HG03280 (cell line): Measurements from ENCODE around the gene LDLRAD4.

Source experiments
- ATAC-seq: cut with Tn5 transposase; IDR thresholded peaks from one replicate; pipeline ENCODE4 v1.9.1; 2021; ENCODE audit warnings: mild to moderate bottlenecking, moderate library complexity; ENCODE audit not compliant: unreplicated experiment

Gene LDLRAD4

DNA sequence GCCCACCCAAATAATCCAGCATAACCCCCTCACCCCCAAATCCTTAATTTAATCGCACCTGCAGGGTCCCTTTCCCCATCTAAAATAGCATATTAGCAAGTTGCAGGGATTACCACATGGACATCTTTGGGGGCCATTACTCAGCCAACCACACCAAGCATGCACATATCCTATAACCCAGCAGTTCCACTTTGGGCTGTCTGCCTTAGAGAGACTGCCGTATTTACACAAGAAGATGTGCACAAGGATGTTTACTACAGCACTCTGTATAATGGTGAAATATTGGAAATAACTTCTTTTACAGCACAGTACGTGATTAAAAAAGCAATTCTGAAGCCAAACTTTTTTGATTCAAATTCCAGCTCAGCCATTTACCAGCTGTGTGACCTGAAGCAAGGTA is 17.3 kb upstream of the LDLRAD4 start:
- no peak for ATAC-seq

DNA sequence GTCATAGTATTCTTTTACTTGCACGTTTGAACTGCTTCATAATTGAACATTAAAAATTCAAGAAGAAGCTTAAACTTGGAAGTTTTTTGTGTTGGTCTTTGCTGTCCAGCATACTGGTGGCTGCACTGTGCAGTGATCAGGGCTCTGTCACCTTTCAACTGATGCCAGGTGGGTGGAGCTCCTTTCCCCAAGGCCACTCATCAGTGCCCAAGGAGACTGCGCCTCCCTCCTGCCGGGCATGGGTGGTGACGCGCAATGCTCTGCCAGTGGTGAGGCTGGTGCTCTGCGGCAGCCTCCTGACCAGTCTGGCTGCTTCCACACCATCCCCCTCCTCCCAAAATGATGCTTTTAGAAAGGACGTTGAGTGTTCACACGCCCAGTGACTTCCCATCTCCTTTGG is 16.0 kb upstream of the LDLRAD4 start:
- no peak for ATAC-seq

DNA sequence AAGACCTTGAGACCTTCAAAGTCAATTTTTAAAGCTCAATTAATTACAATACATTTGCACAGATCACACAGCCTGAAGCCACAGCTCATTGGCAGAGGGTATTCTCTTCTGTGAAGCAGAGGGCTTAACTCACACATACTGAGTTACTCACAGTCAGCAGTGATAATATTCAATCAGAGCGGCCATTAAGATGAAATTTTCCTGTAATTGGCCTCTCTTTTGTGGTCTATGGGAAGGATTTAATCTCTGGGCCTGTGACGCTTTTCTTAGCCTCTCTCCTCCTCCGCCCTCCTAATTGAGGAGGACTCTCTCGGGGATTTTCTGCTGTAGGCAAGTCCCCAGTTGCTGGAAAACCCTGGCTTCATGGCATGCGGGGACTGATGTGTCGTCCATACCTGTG is 12.3 kb upstream of the LDLRAD4 start:
- no peak for ATAC-seq

DNA sequence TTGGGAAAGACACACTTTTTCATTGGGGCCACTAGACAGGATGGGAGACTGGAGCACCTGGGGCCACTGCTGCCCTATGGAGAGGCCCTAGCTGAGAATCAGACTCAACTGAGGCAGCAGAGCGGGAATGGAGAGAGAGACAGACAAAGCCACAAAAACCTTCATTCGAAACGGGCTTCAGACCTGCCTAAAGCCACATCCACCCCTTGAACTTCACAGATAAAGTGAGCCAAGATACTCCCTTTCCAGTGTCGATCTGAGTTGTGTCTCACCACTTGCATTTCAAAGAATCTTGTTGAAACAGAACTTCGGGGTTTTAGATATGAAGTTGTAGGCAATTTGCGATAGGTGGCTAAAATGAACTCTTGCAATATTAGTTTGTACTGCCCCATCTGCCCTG is 11.3 kb upstream of the LDLRAD4 start:
- no peak for ATAC-seq

DNA sequence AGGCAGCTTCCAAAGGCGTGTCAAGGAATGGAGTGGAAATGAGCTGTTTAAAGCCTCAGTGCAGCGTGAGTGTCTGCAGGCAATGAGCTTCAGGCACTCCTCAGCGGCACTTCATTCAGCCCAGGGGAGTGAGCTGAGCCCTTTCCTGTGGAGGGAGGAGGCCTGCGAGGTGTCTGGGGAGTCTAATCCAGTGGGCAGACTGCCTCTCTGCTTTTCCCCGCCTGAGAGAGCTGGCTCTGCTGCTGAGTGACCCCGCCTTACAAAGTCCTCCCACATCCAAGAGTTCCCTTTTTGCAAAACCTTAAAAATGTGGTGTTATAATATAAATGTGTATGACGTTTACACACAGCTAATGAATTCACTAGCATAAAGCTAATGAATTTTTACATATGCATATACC is 7.0 kb upstream of the LDLRAD4 start:
- no peak for ATAC-seq

DNA sequence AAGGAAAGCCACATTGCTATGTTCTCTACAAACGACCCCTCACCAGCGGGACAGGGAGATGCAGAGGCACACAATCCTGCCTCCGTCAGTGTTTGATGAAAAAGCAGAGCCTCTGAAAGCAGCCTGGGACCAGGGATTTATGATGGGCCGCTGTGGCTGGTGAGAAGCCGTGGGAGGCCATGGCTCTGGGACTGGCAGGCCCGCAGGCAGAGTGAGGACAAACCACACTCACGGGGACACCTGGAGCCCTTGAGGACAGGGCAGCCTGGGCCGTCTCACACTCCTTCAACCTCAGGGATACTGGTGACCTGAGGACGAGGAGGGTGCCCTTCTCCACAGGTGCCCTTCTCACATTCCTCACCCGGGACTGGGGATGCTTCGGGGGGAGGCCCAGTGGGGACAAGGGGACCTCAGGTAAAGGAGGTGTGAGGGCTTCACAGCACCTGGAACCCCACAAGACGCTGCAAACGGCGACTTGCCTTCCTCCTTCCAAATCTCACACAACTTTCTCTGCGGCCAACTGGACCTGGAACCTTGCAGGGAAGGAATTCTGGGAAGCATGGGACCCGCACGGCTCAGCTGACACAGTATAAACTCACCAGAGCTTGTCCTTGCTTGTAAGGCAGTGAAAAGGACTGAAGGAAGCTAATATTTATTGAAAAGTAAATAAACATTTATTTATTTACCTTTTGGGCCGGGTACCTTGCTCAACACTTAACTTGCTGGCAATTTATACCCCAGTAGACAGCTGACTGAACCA is 5.3 kb upstream of the LDLRAD4 start:
- no peak for ATAC-seq

DNA sequence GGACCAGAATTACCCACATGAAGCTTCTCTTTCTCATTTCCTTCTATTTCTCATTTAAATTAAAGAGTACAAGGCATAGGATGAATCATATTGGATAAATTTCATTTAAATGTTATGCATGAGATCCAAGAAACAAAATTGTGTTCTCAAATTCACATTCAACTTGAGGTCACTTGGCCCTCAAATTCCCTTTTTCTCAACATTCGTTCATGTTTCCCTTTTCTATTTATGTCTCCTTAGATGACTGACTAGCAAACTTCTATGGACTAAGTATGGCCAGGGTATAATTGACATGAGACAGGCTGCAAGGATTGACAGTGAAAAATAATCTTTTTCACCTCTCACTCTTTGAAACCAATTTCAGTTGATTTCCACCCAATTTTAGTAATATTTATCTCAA is 4.0 kb upstream of the LDLRAD4 start:
- no peak for ATAC-seq

DNA sequence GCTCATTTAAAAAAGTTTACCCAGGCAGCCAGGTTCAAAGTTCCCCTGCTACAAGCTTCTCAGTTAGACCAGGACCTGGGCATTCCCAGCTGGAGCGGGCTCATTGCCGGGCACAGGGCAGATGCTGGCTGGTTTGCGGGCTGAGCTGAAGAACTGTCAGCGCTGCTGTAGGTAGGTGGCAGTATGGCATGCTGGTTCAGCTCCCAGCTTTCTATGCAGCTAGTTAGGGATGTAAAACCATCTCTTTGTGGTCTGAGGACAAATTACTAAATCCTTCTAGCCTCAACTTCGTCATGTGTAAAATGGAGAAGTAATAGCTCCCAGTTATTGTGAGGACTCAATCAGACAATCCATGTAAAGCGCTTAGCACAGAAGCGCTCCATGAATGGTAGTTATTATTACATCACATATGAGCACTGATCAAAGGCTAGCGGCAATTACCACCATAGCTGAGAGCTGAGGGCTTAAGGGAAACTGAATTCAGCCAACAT is 2.4 kb upstream of the LDLRAD4 start:
- ATAC-seq, result no peak

DNA sequence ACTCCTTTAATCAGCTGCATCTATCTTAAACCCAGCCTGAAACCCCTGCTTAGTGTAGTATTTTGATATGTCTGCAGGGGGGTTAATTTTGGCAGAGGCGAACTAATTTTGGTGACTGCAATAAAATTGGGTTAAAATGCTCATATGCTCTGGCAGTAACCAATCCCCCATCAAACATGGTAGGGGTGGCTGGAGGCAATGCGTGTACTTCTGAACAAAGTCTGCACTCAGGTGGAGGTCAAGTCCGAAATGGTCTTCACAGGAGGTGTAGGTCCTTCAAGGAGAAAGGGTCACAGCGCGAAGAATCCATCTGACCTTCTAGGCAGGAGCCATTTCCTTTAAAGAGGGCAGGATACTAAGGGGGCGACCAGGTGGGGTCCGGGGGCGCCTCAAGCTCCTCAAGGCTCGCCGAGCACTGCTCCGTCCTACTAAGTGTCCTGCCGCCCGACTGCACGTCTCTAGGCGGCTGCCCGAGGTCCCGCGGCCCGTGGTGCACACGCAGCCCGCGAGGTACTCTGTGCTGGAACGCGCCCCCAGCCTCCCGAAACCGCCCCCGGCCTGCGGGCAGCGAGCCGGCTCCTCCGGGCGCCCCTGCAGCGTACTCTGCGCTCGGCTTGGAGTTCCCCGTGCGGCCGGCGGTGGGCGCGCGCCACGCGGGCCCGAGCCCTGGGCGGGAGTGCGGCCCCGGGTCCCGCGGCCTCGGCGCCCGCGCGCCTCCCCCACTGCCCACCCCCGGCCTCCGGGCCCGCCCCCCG is 1.7 kb upstream of the LDLRAD4 start:
- ATAC-seq, result no peak

DNA sequence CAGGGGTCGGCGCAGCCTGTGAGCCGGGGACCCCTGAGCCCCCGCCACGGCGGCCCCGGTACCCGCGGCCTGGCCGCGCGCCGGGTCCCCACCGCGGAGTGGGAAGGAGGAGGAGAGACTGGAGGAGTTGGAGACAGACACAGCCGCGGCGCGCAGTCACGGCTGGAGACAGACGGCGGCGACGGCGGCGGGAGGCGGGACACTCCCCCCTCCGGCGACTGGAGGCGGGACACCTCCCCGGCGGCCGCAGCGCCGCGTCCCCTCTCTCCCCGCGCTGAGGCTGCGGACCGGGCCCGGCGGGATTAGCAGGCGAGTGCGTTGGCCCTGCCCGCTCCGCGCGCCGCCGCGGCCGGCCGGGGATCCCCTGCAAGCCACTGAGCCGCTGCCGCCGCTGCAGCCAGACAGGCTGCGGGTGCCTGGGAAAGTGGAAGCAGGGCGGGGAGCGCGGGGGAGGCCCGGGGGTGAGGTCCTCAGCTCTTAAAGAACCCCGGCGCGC is 1.0 kb upstream of the LDLRAD4 start:
- ATAC-seq, result no peak

DNA sequence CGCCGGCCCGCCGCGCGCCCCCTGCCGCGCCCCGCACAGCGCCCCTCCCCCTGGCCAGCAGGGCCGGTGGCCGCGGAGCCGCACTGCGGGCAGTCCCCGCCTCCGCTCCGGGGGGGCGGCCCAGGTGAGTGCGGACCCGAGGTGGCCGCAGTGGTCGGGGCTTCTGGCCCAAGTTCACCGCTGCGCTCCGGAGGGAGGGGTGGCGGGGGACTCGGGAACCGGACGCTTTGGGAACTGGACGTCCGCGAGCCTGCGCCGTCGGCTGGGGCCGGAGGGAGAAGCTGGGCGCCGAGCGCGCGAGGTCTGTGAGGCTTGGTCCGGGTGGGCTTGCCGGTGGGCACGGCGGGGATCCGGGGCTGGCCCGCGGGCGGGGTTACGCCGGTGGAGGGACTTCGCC is 591 bp upstream of the LDLRAD4 start:
- no peak for ATAC-seq

DNA sequence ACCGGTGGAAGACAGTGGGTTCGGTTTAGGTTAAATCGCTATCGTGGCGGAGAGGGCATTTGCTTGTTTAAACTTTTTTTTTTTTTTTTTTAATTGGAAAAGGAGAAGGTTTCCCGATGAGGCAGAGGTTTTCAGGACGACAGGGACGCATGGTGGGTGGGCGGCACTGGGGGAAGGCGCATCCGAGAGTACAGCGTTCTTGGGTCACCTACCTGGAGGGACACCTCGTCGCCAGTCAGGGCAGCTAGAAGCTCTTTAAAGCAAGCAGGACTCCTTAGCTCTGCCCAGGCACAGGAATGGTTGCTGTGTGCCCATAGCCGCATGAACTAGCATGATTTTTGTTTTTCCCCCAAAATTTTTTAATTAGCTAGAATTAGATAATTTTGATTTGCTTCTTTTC is 437 bp downstream of the LDLRAD4 start:
- ATAC-seq, result no peak

DNA sequence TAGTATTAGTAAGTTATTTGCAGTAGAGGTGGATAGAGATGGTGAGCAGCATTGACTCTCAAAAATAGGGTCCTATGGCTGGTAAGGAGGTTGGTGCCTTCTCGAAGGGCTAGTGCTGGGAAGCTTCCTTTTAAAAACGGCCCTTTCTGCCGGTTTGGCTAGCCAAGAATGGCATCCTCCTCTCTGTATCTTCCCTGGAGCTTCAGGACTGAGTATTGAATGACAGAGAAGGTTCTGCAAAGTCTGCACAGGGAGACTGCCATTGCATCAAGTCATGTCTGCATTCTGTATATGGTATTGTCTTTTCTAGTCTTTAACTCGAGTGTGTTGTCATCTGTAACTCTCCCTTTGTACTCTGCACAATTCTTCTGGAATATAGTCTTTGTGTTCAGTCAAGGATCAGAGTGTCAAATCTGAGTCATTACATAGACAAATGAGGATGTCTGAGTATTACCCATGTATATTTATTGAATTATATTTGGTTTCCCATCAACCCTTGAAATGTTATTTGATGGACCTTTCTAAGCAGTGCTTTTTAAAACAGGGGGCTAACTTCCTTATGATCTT is 1.1 kb downstream of the LDLRAD4 start:
- no peak for ATAC-seq

DNA sequence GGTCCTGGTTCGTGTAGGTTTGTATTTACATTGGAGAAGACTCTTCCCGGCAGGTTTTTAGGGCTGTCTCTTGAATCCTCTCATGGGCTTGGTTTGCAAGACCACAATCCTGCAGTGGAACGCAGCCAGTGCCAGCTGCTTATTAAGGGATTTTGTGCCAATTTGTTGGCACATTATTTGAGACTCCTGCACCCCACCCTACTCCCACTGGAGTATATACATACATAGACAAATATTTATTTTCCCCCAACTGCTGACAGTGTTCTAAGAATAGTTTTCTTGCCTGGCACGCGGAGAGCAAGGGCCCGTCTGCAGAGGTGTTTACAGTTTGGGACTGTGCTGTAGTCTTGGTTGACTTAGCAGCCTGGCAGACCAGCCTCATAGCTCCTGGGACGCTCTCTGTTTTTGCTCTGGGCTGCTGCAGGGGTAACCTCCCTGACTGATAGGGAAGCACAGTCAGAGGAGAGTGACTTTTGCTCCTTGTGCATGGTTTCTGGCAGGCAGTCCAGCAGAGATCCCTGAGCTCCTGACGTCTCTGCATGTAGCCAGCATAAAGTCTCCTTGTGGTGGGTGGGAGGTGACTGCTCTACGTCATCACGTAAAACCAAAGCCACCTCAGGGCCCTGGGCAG is 1.9 kb downstream of the LDLRAD4 start:
- no peak for ATAC-seq

DNA sequence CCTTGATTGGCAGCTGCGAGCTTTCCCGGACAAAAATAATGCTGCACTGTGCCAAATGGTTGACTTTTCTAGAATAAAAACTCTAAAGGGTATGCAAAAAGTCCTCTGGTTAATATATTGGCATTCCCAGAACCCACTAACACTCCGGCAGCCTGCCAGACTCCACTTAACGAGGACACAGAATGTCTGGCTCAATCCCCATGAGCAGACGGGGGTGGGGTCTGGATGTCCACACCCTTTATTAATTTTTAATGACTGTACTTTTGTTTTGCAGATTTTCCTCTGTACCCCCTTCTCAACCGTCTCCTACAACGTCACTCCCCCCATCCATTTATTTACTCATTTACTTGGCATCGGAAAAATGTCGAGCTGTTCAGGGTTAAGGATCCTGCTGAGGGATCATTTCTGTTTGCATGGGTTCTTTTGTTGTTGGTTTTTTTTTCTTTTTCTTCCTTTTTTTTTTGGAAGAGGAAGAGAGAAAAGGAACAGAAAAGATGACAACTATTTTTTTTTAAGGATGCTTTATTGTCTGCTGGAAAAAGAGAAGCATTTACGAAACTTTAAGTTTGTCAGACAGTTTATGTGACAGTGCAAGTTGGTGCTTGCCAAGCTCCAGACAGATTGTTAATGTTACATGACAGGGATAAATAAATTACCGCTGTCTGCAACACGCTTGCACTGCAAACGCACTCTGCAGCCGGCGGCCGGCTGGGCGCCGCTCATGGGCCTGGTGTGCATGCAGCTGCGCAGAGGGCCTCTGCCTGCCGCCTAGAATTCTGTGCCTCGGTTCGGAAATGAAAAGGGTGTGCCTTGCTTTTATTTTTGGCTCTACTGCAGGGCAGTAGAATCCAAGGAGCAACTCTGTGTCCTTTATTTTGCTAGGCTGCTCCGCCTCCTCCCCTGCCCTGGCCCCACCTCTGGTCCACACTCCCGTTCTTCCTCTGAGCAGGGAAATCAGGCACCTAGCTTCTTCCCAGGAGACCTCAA is 3.6 kb downstream of the LDLRAD4 start:
- ATAC-seq, result no peak

DNA sequence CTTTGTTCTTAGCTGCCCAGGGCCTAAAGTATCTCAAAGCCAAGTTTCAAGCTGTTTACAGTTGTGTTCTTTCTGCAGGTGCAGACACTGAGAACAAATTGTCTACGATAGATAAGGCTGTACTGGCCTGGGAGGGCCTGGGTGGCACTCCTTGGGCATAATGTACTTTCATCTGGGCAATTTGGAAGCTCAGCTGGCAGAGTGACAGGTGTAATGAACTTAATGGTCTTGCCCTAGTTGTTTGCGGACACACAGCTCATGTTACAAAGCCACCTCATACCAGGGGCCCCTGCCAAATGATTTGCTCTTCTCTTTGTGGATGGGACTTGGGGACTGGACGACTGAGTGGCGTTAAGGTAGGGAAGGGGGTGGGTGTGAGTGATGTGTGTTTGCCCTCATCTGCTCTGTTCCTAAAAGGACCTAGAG is 4.3 kb downstream of the LDLRAD4 start:
- ATAC-seq, result no peak

DNA sequence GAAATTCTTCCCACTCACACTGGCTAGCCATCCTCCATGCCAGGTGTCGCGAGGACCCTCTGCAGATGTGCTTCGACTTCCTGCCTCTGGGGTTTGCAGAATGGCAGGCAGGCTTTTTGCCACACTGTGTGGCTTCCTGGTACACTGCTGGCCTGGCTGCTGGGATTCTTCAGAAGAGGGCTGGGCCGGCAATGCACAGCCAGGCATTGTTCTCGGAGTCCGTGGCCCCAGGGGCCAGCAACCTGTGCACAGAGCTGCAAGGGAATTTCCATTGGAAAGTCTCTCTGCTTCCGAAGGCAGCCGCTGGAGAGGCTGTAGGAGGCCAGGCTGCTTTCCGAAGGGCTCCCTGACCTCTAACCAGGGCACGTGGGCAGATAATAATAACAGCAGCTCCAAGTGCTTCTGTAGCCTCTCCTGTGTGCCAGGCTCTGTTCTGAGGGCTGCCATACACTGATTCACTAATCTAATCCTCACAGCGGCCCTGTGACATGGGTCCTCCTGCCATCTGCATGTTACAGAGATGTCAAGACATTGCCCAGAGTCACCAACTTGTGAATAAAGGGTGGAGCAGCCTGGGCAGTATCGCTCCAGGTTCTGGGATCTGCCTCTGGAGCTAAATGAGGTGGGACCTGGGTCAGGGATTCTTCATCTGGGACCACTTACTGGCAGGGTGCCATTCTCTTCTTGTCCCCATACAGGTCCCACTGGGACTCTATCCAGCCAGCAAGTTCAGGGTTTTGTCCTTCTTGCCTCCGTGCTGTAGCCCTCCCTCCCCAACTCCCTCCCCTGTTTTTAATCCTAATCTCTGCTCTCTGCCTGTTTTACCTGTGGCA is 5.0 kb downstream of the LDLRAD4 start:
- ATAC-seq, result no peak

DNA sequence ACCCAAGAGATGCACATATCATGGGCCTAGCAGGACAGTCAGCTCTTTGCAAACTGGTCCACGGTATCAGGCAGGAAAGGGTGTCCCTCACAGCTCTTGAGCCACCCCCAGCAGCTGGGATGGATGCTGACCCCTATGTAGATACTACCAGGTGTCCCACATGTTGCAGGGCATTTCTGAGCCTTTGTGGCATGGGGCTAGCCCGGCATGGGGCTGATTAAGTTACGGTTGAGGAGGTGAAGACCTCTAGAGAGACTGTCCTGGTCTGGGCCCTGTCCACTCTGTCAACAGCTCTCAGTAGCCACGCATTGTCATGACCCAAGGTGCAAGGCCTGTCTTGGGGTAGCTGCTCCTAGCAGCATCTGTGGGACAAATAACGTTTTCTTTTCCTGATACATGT is 6.7 kb downstream of the LDLRAD4 start:
- no peak for ATAC-seq

DNA sequence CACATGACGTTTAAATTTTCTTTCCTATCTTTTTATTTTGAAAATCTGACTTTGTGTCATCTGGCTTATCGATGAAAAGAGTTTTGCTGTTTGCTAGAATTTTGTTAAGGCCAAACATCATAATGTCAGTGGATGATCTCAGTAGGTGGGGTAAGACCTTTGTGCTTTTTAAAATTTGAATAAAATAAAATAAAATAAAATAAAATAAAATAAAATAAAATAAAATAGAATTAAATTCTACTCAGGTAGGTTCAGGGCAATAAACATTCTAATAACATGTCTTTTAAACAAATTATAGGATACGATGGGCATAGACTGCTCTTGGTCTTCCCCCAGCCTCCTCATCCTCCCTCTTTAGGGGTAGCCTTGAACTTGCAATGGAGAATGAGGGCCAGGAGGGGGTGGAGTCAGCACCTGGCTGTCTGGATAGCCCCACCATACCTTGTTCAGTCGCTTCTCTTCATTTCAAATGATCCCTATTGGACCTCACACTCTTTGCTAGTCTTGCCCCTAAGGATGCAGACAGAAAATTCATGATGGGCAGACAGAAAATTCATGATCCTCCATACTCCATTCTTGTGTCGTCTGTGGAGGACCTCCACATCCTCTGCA is 8.1 kb downstream of the LDLRAD4 start:
- ATAC-seq, result no peak
